Stimulated activated naive CD8-positive, alpha-beta T cell treated with anti-CD3 and anti-CD28 coated beads, Interleukin-15, amount 100 ng/mL, for 72 hours (primary cell): ENCODE measurements around the gene SUPT3H.

ENCODE experiments used
- ATAC-seq: fragments of 150-1000 bp; cut with Tn5 transposase; 2 replicates; pipeline ENCODE4 v1.10.0; 2021; ENCODE audit warnings: mild to moderate bottlenecking, moderate library complexity
- DNase-seq, 2 donors: peaks; one replicate each; pipeline ENCODE4 v3.0.0; 2021 to 2022
- H3K27ac Mint-ChIP-seq, 2 donors: one replicate each; pipeline ENCODE4 v1.8.0; 2022; ENCODE audit warnings: mild to moderate bottlenecking in 2 of 2, mixed read lengths in 2 of 2, moderate library complexity in 2 of 2
- H3K27me3 Mint-ChIP-seq: one replicate; pipeline ENCODE4 v1.8.0; 2022; ENCODE audit warnings: mixed read lengths
- H3K4me1 Mint-ChIP-seq: one replicate; pipeline ENCODE4 v1.8.0; 2022; ENCODE audit warnings: mild to moderate bottlenecking, mixed read lengths
- H3K4me3 Mint-ChIP-seq, 2 donors: one replicate each; pipeline ENCODE4 v1.8.0; 2022; ENCODE audit warnings: mild to moderate bottlenecking in 2 of 2, mixed read lengths in 2 of 2, moderate library complexity in 1 of 2
- H3K9me3 Mint-ChIP-seq, 2 donors: one replicate each; pipeline ENCODE4 v1.8.0; 2022; ENCODE audit warnings: mixed read lengths in 2 of 2

SUPT3H gene

DNA sequence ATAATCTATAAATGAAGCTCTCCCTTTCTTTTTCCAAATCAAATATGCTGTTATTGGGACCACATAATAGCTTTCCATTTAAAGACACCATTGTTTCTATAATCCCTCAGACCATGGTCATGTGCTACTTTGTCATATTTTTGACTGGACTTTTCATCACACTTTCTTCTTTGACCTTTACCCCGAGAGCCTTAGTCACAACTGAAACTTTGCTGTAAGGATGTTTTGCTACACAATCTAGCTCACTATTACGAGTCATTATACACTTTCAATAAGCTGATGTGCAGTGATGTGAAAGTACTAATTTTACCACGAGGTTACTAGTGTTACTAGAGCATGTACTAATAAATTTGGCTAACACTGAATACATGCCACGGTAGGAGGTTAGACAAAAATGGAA lies 416.8 kb downstream of the SUPT3H start:
- Mint-ChIP-seq H3K27ac (peak overlapping the region; percentile 4 to 9), H3K4me3 (peak overlapping the region in 1 of 2 donors; percentile 40), H3K9me3 (peaks cover 0 to 4% of the 10 kb centered on the region in 2 donors), H3K27me3 (no peaks in the 10 kb centered on the region), H3K4me1 (peaks cover 35% of the 10 kb centered on the region)
- ATAC-seq (peak; percentile 98), DNase-seq (no peak)

DNA sequence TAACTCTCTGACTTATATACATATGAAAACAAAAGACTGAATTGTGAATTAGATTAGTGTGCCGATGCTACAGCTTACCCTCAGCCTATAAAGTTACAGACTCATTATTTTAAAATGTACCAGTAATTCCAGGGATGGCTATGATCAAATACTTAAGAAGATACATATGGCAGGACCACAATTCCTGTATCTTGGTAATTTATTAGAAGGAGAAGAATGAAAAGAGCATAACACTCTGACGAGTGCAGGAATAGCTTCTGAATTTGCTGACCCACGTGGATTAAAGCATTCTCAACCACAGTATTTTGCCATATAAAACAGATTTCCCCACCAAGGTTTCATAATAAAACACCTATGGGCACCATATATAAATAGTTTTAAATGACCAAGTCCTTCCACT lies 418.1 kb downstream of the SUPT3H start:
- Mint-ChIP-seq H3K27me3 (no peaks in the 10 kb centered on the region), H3K27ac (no peak overlapping the region), H3K4me3 (no peak overlapping the region), H3K9me3 (peaks cover 0 to 4% of the 10 kb centered on the region in 2 donors), H3K4me1 (peaks cover 31% of the 10 kb centered on the region)
- ATAC-seq (no peak), DNase-seq (no peak)

- Mint-ChIP-seq H3K4me3 (no peak overlapping the region), H3K27me3 (no peaks in the 10 kb centered on the region), H3K27ac (no peak overlapping the region), H3K9me3 (peaks cover 0 to 4% of the 10 kb centered on the region in 2 donors), H3K4me1 (peaks cover 22% of the 10 kb centered on the region)
- ATAC-seq (no peak), DNase-seq (no peak)
Observed at GRCh38 chr6:44957156-44957555, 420.6 kb downstream of the SUPT3H start.

DNA sequence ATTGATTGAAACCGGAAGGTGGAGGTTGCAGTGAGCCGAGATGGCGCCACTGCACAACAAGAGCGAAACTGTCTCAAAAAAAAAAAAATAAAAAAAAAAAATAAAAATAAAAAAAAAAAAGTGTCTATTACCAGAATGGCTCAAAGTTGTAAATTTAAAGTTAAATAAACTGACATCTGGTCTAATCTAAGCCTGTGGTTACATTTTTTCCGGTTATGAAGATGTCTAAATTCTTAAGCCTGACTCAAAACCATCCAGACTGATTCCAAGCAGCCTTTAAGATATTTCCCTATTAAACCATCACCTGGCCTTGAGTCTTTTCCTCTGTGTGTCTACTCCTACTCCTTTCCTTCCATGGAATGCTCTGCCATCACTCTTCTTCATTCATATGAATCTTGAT lies 421.3 kb downstream of the SUPT3H start:
- H3K9me3 Mint-ChIP-seq: peaks cover 0 to 4% of the 10 kb centered on the region in 2 donors
- DNase-seq (no peak), ATAC-seq (no peak)
- peaks cover 18% of the 10 kb centered on the region for H3K4me1 Mint-ChIP-seq
- no peak overlapping the region for H3K4me3 Mint-ChIP-seq
- no peaks in the 10 kb centered on the region for H3K27me3 Mint-ChIP-seq
- no peak overlapping the region for H3K27ac Mint-ChIP-seq

- ATAC-seq: no peak
- no peak overlapping the region for H3K4me3 Mint-ChIP-seq
Observed at GRCh38 chr6:44955145-44955544, 422.6 kb downstream of the SUPT3H start.

GRCh38 chr6:44954281-44954680 lies 423.5 kb downstream of the SUPT3H start:
- no peak for DNase-seq
- no peak overlapping the region for H3K4me3 Mint-ChIP-seq
- peaks cover 17% of the 10 kb centered on the region for H3K4me1 Mint-ChIP-seq
- ATAC-seq: no peak
- H3K27me3 Mint-ChIP-seq: no peaks in the 10 kb centered on the region
- H3K9me3 Mint-ChIP-seq: peaks cover 0 to 4% of the 10 kb centered on the region in 2 donors
- no peak overlapping the region for H3K27ac Mint-ChIP-seq

More at GRCh38 chr6:44955145-44955544, 422.6 kb downstream of the SUPT3H start:
- Mint-ChIP-seq H3K4me1 (peaks cover 17% of the 10 kb centered on the region), H3K27ac (peak overlapping the region in 1 of 2 donors; percentile 23), H3K27me3 (no peaks in the 10 kb centered on the region), H3K9me3 (peaks cover 0 to 4% of the 10 kb centered on the region in 2 donors)
- DNase-seq: no peak

- H3K9me3 Mint-ChIP-seq: peaks cover 8 to 10% of the 10 kb centered on the region in 2 donors
- no peak overlapping the region for H3K4me3 Mint-ChIP-seq
- ATAC-seq (no peak), DNase-seq (no peak)
- no peak overlapping the region for H3K27ac Mint-ChIP-seq
- peaks cover 12% of the 10 kb centered on the region for H3K4me1 Mint-ChIP-seq
- H3K27me3 Mint-ChIP-seq: no peaks in the 10 kb centered on the region
Observed at GRCh38 chr6:44951253-44951747, 426.4 kb downstream of the SUPT3H start.

DNA sequence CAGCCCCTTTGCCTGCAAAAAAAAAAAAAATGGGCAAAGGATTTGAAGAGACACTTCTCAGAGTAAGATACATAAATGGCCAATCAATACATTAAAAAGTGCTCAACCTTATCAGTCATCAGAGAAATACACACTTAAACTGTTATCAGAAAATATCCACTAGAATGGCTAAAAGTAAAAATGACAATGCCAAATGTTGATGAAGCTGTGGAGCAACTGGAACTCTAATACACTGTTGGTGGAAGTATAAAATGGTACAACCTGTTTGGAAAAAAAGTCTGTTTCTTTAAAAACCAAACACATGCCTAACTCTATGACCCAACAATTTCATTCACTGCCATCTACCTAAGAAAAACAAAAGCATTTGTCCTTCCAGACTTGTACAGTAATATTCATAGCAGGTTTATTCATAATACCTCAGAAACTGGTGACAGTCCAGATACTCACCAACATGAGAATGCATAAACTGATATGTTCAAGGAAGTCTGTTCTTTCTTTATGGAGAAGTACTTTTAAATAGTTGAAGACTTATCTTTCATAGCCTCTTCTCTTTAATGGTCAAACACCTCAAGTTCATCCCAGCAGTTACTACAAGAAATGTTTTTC lies 428.0 kb downstream of the SUPT3H start:
- ATAC-seq (no peak), DNase-seq (no peak)
- no peak overlapping the region for H3K4me3 Mint-ChIP-seq
- H3K27ac Mint-ChIP-seq: no peak overlapping the region
- H3K4me1 Mint-ChIP-seq: peaks cover 12% of the 10 kb centered on the region
- H3K9me3 Mint-ChIP-seq: peaks cover 11 to 12% of the 10 kb centered on the region in 2 donors
- no peaks in the 10 kb centered on the region for H3K27me3 Mint-ChIP-seq

DNA sequence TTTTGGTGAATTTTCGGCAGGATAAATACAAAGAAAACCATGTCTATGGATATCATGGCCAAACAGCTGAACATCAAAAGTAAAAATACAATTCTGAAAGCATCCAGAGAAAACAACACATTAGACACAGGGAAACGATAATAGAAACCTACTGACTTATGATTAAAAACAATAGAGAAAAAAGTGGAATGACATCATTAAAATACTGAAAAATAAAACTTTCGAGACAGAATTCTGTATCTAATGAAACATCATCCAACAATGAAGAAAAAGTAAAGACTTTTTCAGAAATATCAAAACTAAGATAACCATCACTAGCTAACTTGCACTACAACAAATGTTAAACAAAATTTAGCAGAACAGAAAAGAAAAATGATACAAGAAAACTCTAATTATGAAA lies 434.2 kb downstream of the SUPT3H start:
- no peaks in the 10 kb centered on the region for H3K27me3 Mint-ChIP-seq
- no peak for ATAC-seq

GRCh38 chr6:44942798-44943197 lies 434.9 kb downstream of the SUPT3H start:
- peaks cover 28 to 35% of the 10 kb centered on the region in 2 donors for H3K9me3 Mint-ChIP-seq
- no peak overlapping the region for H3K4me3 Mint-ChIP-seq
- DNase-seq: no peak
- no peaks in the 10 kb centered on the region for H3K27me3 Mint-ChIP-seq
- H3K4me1 Mint-ChIP-seq: peaks cover 46% of the 10 kb centered on the region
- ATAC-seq: no peak
- H3K27ac Mint-ChIP-seq: no peak overlapping the region

More for the DNA sequence above, 434.2 kb downstream of the SUPT3H start:
- no peak for DNase-seq
- Mint-ChIP-seq H3K4me1 (peaks cover 46% of the 10 kb centered on the region), H3K4me3 (no peak overlapping the region), H3K9me3 (peaks cover 28 to 35% of the 10 kb centered on the region in 2 donors), H3K27ac (no peak overlapping the region)

- DNase-seq (no peak), ATAC-seq (no peak)
- H3K27me3 Mint-ChIP-seq: no peaks in the 10 kb centered on the region
- peaks cover 28 to 35% of the 10 kb centered on the region in 2 donors for H3K9me3 Mint-ChIP-seq
- H3K27ac Mint-ChIP-seq: no peak overlapping the region
- H3K4me1 Mint-ChIP-seq: peaks cover 46% of the 10 kb centered on the region
- H3K4me3 Mint-ChIP-seq: no peak overlapping the region
Observed at GRCh38 chr6:44942201-44942600, 435.5 kb downstream of the SUPT3H start.

DNA sequence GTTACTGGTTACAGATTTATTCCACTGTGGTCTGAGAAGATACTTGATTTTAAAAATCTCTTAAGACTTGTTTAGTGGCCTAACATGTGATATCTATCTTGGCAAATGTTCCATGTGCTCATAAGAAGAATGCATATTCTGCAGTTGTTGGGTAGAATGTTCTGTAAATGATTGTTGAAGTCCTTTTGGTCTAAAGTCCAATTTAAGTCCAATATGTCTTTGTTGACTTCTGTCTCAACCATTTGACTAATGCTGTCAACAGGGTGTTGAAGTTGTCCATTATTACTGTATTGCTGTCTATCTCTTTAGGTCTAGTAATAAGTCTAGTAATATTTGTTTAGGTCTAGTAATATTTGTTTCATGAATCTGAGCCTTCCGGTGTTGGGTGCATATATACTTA lies 437.4 kb downstream of the SUPT3H start:
- Mint-ChIP-seq H3K9me3 (peaks cover 20 to 23% of the 10 kb centered on the region in 2 donors), H3K4me3 (no peak overlapping the region), H3K27ac (peak overlapping the region in 1 of 2 donors; percentile 78), H3K27me3 (no peaks in the 10 kb centered on the region), H3K4me1 (peaks cover 60% of the 10 kb centered on the region)
- ATAC-seq (no peak), DNase-seq (no peak)

- H3K4me1 Mint-ChIP-seq: peaks cover 63% of the 10 kb centered on the region
Observed at GRCh38 chr6:44935693-44936300, 441.9 kb downstream of the SUPT3H start.

GRCh38 chr6:44933108-44933507 lies 444.6 kb downstream of the SUPT3H start:
- ATAC-seq (no peak), DNase-seq (no peak)
- Mint-ChIP-seq H3K9me3 (no peaks in the 10 kb centered on the region), H3K27me3 (no peaks in the 10 kb centered on the region), H3K4me1 (peaks cover 57% of the 10 kb centered on the region), H3K4me3 (peak overlapping the region; percentile 61 to 83), H3K27ac (peak overlapping the region; percentile 6 to 92)

More at GRCh38 chr6:44935693-44936300, 441.9 kb downstream of the SUPT3H start:
- DNase-seq: no peak
- ATAC-seq: peak; percentile 88
- peak overlapping the region; percentile 88 to 94 for H3K27ac Mint-ChIP-seq
- H3K4me3 Mint-ChIP-seq: peak overlapping the region; percentile 45 to 64
- H3K9me3 Mint-ChIP-seq: peaks cover 15 to 18% of the 10 kb centered on the region in 2 donors
- H3K27me3 Mint-ChIP-seq: no peaks in the 10 kb centered on the region

DNA sequence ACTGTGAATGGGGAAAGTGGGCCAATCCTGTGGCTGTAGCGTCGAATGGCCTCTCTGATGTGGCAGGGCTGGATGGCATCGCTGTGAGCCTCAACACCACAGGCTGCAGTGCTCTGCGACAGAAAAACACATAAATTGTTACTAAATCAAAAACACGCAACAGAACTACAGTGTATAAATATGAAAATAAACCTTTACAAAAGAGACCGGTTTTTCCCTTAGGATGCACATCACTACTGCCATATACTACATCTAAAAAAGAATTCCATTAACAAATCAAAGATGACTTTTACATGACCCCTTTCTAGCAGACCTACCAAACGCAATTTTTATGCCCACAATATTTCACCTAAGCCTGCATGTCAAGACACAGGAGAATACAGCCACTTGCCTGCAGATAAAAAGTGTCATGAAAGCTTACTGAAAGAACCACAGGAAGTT lies 445.1 kb downstream of the SUPT3H start:
- H3K27ac Mint-ChIP-seq: peak overlapping the region; percentile 90 to 97
- peak; percentile 82 for ATAC-seq
- no peaks in the 10 kb centered on the region for H3K9me3 Mint-ChIP-seq
- peaks cover 60% of the 10 kb centered on the region for H3K4me1 Mint-ChIP-seq
- H3K27me3 Mint-ChIP-seq: no peaks in the 10 kb centered on the region
- peak overlapping the region; percentile 80 to 83 for H3K4me3 Mint-ChIP-seq
- peak; percentile 28 to 48 for DNase-seq

DNA sequence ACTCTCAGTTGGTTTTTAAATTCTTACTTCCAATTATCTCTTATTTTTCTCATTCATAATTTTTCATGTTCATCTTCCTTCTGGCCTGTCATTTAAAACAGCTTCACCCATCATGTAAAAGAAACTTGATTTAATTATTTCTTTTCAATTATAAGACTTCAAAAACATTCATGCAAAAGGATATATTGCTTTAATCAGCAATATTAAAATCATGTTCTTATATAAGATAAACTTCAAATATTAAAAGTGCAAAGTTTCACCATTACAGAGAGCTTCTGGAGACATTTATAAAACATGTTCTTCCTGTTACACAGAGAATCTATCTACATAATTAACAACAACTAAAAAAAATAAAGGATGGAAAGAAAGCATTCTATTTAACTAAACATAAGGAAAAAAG lies 446.3 kb downstream of the SUPT3H start:
- Mint-ChIP-seq H3K4me3 (peak overlapping the region; percentile 38 to 83), H3K27ac (peak overlapping the region; percentile 74 to 93)
- no peak for DNase-seq

More for the DNA sequence above, 446.3 kb downstream of the SUPT3H start:
- Mint-ChIP-seq H3K9me3 (no peaks in the 10 kb centered on the region), H3K4me1 (peaks cover 55% of the 10 kb centered on the region), H3K27me3 (no peaks in the 10 kb centered on the region)
- ATAC-seq: no peak
